Esophagus squamous epithelium (tissue), 4 donors: ENCODE results near the gene COQ9.

Source experiments
- POLR2A ChIP-seq, 4 donors: fragments of 450-650 bp; IDR thresholded peaks; one replicate each; pipeline ENCODE4 v1.6.1; 2017; ENCODE audit warnings: antibody characterized with exemption in 4 of 4, mild to moderate bottlenecking in 4 of 4, moderate library complexity in 3 of 4
- TF ChIP-seq, protein P1 (sequence below), 6 experiments: fragments of 450-650 bp in 4 of 6; fragments of 200-600 bp in 2 of 6; sonication (generic) in 2 of 6; IDR thresholded peaks; one replicate each; pipeline ENCODE4 v1.5.1; 2016 to 2019; ENCODE audit warnings: antibody characterized with exemption in 6 of 6, mild to moderate bottlenecking in 4 of 6, moderate library complexity in 4 of 6

DNA sequence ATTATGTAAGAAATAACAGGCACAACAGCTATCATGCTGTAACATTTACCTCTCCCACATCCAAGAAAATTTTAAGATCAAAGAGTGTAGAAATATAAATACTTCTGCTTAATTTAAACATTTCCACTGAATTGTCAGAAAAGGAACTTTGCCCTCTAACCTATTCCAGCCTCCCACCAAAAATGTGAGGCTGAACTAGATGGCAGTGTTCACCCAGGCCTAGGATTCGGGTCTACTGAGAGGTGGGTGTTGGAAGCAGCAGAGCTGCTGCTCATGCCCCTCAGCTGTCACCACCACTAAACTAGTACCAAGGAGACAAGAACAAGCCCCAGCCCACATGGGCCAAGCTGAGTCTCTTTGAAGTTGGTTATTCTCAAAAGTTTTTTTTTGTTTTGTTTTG is 11.4 kb upstream of the COQ9 start:
- no peak for TF ChIP-seq POLR2A (IDR thresholded peaks at IDR 0.05)
- TF ChIP-seq, protein P1, sequence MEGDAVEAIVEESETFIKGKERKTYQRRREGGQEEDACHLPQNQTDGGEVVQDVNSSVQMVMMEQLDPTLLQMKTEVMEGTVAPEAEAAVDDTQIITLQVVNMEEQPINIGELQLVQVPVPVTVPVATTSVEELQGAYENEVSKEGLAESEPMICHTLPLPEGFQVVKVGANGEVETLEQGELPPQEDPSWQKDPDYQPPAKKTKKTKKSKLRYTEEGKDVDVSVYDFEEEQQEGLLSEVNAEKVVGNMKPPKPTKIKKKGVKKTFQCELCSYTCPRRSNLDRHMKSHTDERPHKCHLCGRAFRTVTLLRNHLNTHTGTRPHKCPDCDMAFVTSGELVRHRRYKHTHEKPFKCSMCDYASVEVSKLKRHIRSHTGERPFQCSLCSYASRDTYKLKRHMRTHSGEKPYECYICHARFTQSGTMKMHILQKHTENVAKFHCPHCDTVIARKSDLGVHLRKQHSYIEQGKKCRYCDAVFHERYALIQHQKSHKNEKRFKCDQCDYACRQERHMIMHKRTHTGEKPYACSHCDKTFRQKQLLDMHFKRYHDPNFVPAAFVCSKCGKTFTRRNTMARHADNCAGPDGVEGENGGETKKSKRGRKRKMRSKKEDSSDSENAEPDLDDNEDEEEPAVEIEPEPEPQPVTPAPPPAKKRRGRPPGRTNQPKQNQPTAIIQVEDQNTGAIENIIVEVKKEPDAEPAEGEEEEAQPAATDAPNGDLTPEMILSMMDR (IDR thresholded peaks at IDR 0.05): no peak
